H4 (cell line): ENCODE measurements around the gene CELA3A. TPM values are rescaled to one million over a fixed set of nuclear protein-coding genes. Genes with fewer than 3 reads are reported as not detected.
"Not testable (repeated sequence)": the region's sequence is repeated elsewhere in the genome, so short reads cannot be mapped to it uniquely, and the experiment has no call there.

ENCODE experiments used
- DNase-seq: peaks from one replicate; pipeline ENCODE4 v3.0.0-alpha.2; 2015; ENCODE audit warnings: low spot score
- total RNA-seq: library from RNA; depleted of rRNA; stranded (reverse); fragments of >200 nt; shearing (Covaris generic); gene quantifications from 2 replicates; pipeline ENCODE4 v1.2.3, GENCODE V29; 2014

Gene CELA3A
- total RNA-seq, 1 experiment from 2014 or later: not detected

DNA sequence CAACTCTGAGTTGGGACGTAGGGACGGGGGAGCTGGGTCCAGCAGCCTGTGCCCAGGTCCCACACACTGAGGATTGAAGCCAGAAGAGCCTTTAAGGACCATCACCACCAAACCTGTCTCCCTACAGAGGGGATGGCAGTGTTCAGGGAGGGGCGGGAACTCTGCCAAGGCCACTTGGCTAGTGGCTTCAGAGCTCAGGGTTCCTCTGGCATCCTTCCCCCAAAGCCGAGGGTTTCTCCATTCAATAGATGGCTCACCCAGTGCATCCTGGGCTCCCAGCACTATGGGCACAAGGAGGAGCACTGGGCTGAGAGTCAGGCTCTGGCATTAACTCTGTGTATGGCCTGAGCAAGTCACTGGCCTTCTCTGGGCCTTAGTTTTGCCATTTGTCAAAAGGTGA is 20.2 kb upstream of the CELA3A start:
- DNase-seq: not testable (repeated sequence)

- not testable (repeated sequence) for DNase-seq
Measured at GRCh38 chr1:21982122-21982521, 19.3 kb upstream of the CELA3A start.

DNA sequence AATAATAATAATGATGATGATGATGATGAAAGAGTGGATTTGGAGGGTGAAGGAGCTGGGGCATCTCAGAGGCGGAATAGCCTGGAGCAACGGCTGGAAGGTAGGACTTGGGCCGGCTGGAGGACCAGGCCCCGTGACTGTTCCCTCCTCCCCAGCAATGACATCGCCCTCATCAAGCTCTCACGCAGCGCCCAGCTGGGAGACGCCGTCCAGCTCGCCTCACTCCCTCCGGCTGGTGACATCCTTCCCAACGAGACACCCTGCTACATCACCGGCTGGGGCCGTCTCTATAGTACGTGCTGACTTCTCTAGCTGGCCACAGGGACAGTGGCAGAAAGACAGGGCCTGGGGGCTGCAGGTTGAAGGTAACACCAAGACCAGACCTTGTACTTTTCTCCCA is 17.9 kb upstream of the CELA3A start:
- DNase-seq: not testable (repeated sequence)

DNA sequence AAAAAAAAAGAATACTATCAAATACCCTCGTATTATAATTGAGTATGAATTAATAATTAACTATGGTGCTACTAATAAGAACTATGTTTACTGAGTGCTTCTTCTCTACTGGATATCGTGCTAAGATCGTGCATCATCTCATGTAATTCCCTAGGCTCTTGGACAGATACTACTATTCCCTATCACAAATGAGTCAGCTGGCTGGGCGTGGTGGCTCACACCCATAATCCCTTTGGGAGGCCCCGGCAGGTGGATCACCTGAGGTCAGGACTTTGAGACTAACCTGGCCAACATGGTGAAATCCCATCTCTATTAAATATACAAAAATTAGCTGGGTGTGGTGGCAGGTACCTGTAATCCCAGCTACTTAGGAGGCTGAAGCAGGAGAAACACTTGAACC is 15.6 kb upstream of the CELA3A start:
- not testable (repeated sequence) for DNase-seq

DNA sequence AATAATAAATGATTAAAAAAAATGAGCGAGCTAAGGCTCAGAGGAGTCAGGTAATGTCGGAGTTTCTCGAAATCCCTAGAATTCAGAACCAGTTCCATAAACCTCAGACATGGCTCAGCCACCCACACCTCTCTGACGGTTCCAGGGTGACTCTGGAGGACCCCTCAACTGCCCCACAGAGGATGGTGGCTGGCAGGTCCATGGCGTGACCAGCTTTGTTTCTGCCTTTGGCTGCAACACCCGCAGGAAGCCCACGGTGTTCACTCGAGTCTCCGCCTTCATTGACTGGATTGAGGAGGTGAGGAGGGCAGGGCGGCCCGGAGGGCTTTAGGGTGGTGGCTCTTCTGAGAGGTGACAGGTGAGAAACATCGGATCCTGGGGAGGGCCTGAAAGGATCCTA is 15.1 kb upstream of the CELA3A start:
- not testable (repeated sequence) for DNase-seq

DNA sequence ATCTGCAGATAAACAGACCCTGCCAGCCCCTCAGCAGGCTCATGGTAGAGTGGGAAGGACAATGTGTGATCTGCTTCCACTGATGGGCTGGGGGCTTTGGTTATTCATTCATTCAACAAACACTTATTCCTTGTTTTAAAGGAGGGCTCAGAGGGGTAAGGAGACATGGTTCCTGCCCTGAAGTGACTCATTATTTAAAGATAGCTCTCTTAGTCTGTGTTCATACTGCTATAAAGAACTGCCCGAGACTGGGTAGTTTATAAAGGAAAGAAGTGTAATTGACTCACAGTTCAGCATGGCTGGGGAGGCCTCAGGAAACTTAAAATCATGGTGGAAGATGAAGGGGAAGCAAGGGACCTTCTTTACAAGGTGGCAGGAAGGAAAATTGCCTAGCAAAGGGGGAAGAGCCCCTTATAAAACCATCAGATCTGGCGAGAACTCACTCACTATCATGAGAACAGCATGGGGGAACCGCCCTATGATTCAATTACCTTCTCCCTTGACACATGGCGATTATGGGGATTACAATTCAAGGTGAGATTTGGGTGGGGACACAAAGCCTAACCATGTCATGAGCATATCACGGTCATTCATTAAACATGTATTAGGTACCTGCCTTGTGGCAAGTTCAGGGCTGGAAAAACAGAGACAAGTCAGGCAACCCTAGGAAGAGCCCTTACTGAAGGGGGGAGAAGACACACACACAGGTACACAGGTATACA is 11.6 kb upstream of the CELA3A start:
- not testable (repeated sequence) for DNase-seq

DNA sequence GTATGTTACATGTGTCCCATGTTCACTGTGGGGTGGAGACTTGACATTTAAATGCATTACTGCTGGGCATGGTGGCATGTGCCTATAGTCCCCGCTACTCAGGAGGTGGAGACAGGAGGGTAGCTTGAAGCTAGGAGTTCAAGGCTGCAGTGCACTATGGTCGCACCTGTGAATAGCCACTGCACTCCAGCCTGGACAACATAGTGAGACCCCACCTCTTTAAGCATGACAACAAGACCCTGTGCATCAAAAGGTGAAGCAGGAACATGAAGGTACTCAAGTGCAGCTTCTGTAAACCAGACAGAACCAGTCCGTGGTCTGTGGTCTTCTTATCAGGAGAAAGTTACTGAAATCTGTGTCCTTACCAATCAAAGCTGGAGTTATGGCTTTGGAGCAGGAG is 9.3 kb upstream of the CELA3A start:
- DNase-seq: not testable (repeated sequence)

GRCh38 chr1:21994716-21995115 is 6.7 kb upstream of the CELA3A start:
- DNase-seq: not testable (repeated sequence)

- not testable (repeated sequence) for DNase-seq
Measured at GRCh38 chr1:21996663-21996970, 4.8 kb upstream of the CELA3A start.

GRCh38 chr1:21997891-21998623 is 3.4 kb upstream of the CELA3A start:
- not testable (repeated sequence) for DNase-seq

- DNase-seq: not testable (repeated sequence)
Measured at GRCh38 chr1:21998624-21999294, 2.7 kb upstream of the CELA3A start.

- not testable (repeated sequence) for DNase-seq
Measured at GRCh38 chr1:21999645-22000044, 1.8 kb upstream of the CELA3A start.

GRCh38 chr1:22002461-22002860 is 1.0 kb downstream of the CELA3A start:
- DNase-seq: not testable (repeated sequence)

DNA sequence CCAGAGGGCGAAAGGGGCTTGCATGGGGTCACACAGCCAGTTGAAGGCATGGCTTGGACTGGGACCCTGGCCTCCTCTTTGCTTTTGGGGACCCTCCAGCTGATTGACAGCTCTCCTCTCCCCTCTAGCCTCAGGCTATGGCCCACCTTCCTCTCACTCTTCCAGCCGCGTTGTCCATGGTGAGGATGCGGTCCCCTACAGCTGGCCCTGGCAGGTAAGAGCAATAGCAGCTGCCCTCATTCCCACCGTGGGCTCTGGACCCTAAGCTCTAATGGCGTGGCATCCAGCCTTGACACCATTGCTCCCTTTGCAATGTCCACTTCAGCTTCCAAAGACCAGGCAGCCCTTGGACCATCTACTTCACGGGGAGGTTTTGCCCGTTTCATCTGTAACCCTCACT is 1.4 kb downstream of the CELA3A start:
- DNase-seq: not testable (repeated sequence)

DNA sequence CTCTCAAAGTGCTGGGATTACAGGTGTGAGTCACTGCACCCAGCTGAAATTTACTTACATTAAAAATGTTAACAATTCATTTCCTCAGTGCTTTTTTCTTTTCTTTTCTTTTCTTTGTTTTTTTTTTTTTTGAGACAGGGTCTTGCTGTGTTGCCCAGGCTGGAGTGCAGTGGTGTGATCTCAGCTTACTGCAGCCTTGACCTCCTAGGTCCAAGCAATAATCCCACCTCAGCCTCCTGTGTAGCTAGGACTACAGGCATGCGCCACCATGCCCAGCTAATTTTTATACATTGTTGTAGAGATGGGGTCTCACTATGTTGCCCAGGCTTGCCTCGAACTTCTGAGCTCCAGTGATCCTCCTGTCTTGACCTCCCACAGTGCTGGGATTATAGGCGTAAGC is 2.5 kb downstream of the CELA3A start:
- DNase-seq: not testable (repeated sequence)

DNA sequence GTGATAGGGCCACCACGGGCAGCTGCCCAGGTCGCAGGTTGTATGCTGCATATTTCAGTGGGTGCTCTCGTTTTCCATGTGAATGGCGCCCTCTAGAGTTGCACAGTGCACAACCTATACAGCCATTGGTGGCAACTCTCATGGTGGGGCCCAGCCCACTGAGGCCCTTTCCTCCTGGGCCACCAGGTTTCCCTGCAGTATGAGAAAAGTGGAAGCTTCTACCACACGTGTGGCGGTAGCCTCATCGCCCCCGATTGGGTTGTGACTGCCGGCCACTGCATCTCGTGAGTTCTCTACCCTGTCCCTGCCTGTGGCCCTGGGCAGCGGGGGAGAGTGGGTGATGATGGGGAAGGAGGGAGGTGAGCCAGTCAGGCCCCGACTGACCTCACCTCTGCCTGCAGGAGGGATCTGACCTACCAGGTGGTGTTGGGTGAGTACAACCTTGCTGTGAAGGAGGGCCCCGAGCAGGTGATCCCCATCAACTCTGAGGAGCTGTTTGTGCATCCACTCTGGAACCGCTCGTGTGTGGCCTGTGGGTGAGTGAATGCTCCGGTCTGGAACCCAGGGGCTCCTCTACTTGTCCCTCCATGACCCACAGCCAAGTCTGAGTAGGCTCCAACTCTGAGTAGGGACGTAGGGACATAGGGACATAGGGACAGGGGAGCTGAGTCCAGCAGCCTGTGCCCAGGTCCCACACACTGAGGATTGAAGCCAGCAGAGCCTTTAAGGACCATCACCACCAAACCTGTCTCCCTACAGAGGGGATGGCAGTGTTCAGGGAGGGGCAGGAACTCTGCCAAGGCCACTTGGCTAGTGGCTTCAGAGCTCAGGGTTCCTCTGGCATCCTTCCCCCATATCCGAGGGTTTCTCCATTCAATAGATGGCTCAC is 4.0 kb downstream of the CELA3A start:
- DNase-seq: not testable (repeated sequence)

GRCh38 chr1:22006736-22007135 is 5.3 kb downstream of the CELA3A start:
- not testable (repeated sequence) for DNase-seq

DNA sequence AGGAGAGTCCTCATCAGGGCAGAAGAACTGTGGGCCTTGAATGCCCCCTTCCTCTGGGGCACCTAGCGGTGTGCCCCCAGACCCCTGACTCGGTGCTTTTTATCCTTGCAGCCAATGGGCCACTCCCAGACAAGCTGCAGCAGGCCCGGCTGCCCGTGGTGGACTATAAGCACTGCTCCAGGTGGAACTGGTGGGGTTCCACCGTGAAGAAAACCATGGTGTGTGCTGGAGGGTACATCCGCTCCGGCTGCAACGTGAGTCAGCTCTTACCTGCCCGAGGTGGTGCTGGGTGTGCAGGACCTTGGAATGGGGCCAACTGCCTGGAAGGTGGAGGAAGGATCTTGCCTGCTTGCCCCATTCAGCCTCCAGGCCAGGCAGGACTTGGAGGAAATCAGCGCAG is 5.8 kb downstream of the CELA3A start:
- DNase-seq: not testable (repeated sequence)

GRCh38 chr1:22009566-22009965 is 8.1 kb downstream of the CELA3A start:
- DNase-seq: not testable (repeated sequence)

DNA sequence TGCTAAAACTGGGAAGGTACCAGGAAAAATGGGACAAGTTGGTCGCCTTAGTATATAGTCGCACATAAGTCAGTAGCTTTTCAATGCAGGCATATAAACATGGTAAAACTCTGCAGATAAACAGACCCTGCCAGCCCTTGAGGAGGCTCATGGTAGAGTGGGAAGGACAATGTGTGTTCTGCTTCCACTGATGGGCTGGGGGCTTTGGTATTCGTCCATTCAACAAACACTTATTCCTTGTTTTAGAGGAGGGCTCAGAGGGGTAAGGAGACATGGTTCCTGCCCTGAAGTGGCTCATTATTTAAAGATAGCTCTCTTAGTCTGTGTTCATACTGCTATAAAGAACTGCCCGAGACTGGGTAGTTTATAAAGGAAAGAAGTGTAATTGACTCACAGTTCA is 11.3 kb downstream of the CELA3A start:
- not testable (repeated sequence) for DNase-seq

GRCh38 chr1:22014575-22015206 is 13.2 kb downstream of the CELA3A start:
- not testable (repeated sequence) for DNase-seq
